Measurements from ENCODE around the gene CTAG1A. TPM values are rescaled to one million over a fixed set of nuclear protein-coding genes. Genes with fewer than 3 reads are reported as not detected.
"Not testable (repeated sequence)": the region's sequence is repeated elsewhere in the genome, so short reads cannot be mapped to it uniquely, and the experiment has no call there.

CTAG1A gene
- total RNA-seq, 1 donor from 2014 or later, result not detected

DNA sequence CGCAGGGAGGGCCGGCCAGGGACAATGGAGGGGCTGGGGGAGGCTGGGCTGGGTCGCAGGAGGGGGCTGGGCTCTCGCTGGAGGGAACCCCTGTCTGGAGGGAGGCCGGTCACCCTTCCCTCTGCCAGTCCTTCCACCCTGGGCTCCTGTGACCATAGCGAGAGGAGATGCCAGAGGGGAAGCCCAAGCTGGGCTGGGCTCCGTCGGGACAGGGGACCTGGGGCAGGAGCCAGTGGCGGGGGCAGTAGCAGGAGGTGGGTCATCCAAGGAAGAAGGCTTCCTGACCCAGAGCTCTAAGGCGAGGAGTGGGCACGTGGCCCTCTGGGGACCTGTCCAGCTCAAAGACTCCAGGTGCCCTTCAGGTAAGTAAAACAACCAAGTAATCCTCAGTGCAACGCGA lies 17.3 kb downstream of the CTAG1A start:
- H3K4me1 Mint-ChIP-seq (ENCODE audit: low read depth), result peaks cover 40% of the 10 kb centered on the region
- peaks cover 27% of the 10 kb centered on the region for H3K9me3 Mint-ChIP-seq (ENCODE audit: low read depth)
- peak; percentile 79 for DNase-seq (ENCODE audit: low spot score)

DNA sequence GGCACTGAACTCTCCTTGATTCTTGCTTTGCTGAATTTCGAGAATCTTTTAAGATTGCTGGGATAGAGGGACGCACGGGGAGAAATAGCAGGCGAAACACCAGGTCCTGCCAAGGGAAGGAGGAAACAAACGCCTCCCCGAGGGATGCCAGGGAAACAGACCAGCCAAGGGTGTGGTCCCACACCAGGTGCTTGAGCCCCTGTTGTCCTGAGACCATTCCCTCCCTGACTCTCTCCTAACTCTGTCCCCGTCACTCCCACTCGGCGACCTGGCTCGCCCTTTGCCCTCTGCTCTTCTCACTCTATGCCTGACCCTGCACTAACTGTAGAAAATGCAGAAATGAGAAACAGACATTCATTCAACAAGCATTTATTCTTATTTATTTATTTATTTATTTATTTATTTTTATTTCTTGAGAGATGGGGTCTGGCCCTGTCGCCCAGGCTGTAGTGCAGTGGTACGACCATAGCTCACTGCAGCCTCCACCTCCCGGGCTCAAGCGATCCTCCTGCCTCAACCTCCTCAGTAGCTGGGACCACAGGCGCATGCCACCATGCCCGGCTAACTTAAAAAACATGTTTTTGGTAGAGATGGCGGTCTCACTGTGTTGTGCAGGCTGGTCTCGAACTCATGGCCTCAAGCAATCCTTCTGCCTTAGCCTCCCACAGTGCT lies 18.0 kb downstream of the CTAG1A start:
- H3K4me3 Mint-ChIP-seq (ENCODE audit: unreplicated experiment), result no peak overlapping the region
- H3K27ac Mint-ChIP-seq (ENCODE audit: unreplicated experiment), result no peak overlapping the region
- H3K4me1 Mint-ChIP-seq (ENCODE audit: low read depth), result peaks cover 39% of the 10 kb centered on the region
- TF ChIP-seq, protein P1, sequence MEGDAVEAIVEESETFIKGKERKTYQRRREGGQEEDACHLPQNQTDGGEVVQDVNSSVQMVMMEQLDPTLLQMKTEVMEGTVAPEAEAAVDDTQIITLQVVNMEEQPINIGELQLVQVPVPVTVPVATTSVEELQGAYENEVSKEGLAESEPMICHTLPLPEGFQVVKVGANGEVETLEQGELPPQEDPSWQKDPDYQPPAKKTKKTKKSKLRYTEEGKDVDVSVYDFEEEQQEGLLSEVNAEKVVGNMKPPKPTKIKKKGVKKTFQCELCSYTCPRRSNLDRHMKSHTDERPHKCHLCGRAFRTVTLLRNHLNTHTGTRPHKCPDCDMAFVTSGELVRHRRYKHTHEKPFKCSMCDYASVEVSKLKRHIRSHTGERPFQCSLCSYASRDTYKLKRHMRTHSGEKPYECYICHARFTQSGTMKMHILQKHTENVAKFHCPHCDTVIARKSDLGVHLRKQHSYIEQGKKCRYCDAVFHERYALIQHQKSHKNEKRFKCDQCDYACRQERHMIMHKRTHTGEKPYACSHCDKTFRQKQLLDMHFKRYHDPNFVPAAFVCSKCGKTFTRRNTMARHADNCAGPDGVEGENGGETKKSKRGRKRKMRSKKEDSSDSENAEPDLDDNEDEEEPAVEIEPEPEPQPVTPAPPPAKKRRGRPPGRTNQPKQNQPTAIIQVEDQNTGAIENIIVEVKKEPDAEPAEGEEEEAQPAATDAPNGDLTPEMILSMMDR (IDR thresholded peaks at IDR 0.05), result no peak
- peaks cover 22% of the 10 kb centered on the region for H3K9me3 Mint-ChIP-seq (ENCODE audit: low read depth)
- H3K27me3 Mint-ChIP-seq (ENCODE audit: low read depth), result no peaks in the 10 kb centered on the region
- DNase-seq (ENCODE audit: low spot score), result peak; percentile 72
- H3K36me3 Mint-ChIP-seq (ENCODE audit: low read depth), result no peaks in the 10 kb centered on the region

More for the DNA sequence above, 17.3 kb downstream of the CTAG1A start:
- H3K36me3 Mint-ChIP-seq (ENCODE audit: low read depth), result no peaks in the 10 kb centered on the region
- no peak overlapping the region for H3K27ac Mint-ChIP-seq (ENCODE audit: unreplicated experiment)
- no peak overlapping the region for H3K4me3 Mint-ChIP-seq (ENCODE audit: unreplicated experiment)
- TF ChIP-seq, protein P1 (IDR thresholded peaks at IDR 0.05), result no peak
- H3K27me3 Mint-ChIP-seq (ENCODE audit: low read depth), result no peaks in the 10 kb centered on the region

GRCh38 chrX:154603438-154604430 lies 18.8 kb downstream of the CTAG1A start:
- Mint-ChIP-seq H3K27ac (ENCODE audit: unreplicated experiment) (peak overlapping the region; percentile 75), H3K36me3 (ENCODE audit: low read depth) (peaks cover 1% of the 10 kb centered on the region), H3K27me3 (ENCODE audit: low read depth) (no peaks in the 10 kb centered on the region), H3K9me3 (ENCODE audit: low read depth) (peaks cover 17% of the 10 kb centered on the region), H3K4me3 (ENCODE audit: unreplicated experiment) (no peak overlapping the region), H3K4me1 (ENCODE audit: low read depth) (peaks cover 39% of the 10 kb centered on the region)
- peak; percentile 71 for DNase-seq (ENCODE audit: low spot score)
- TF ChIP-seq, protein P1 (IDR thresholded peaks at IDR 0.05), result no peak

DNA sequence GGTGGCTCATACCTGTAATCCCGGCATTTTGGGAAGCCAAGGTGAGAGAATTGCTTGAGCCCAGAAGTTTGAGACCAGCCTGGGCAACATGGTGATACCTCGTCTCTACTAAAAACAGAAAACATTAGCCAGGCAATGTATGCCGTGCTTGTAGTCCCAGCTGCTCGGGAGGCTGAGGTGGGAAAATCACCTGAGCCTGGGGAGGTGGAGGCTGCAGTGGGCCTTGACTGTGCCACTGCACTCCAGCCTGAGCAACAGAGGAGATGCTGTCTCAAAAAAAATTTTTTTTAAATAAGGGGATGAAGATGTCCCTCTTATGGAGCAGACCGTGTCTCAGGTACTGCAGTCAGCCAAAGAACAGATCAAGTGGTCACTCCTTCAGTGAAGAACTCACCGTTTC lies 20.6 kb downstream of the CTAG1A start:
- no peaks in the 10 kb centered on the region for H3K27me3 Mint-ChIP-seq (ENCODE audit: low read depth)
- TF ChIP-seq, protein P1 (IDR thresholded peaks at IDR 0.05), result no peak
- H3K36me3 Mint-ChIP-seq (ENCODE audit: low read depth), result peaks cover 1% of the 10 kb centered on the region
- H3K4me3 Mint-ChIP-seq (ENCODE audit: unreplicated experiment), result no peak overlapping the region
- peaks cover 16% of the 10 kb centered on the region for H3K9me3 Mint-ChIP-seq (ENCODE audit: low read depth)
- peak; percentile 11 for DNase-seq (ENCODE audit: low spot score)
- no peak overlapping the region for H3K27ac Mint-ChIP-seq (ENCODE audit: unreplicated experiment)
- H3K4me1 Mint-ChIP-seq (ENCODE audit: low read depth), result peaks cover 29% of the 10 kb centered on the region

GRCh38 chrX:154607370-154607769 lies 22.4 kb downstream of the CTAG1A start:
- Mint-ChIP-seq H3K36me3 (ENCODE audit: low read depth) (peaks cover 1% of the 10 kb centered on the region), H3K4me3 (ENCODE audit: unreplicated experiment) (no peak overlapping the region), H3K27me3 (ENCODE audit: low read depth) (no peaks in the 10 kb centered on the region), H3K9me3 (ENCODE audit: low read depth) (peaks cover 13% of the 10 kb centered on the region), H3K4me1 (ENCODE audit: low read depth) (peaks cover 17% of the 10 kb centered on the region), H3K27ac (ENCODE audit: unreplicated experiment) (no peak overlapping the region)
- TF ChIP-seq, protein P1 (IDR thresholded peaks at IDR 0.05), result no peak
- DNase-seq (ENCODE audit: low spot score), result no peak

DNA sequence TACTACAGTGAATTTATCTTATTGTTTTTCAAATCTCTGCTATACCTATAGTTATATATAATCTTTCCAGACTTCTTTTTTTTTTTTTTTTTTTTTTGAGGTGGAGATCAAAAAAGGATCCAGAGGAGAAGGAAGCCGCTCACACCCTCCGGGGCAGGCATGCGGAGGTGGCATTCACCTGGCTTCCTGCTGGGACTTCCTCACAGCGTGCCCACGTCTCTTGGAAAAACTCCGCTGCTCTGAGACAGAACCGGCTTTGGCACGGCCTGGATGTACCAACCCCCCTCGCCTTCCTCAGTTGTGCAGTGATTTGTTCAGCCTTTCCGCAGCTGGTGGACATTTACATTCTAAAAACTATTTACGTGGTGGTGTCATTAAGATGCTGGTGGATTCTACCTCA lies 23.0 kb downstream of the CTAG1A start:
- not testable (repeated sequence) for H3K27me3 Mint-ChIP-seq (ENCODE audit: low read depth); H3K27ac Mint-ChIP-seq (ENCODE audit: unreplicated experiment); H3K36me3 Mint-ChIP-seq (ENCODE audit: low read depth); H3K4me3 Mint-ChIP-seq (ENCODE audit: unreplicated experiment)
- peaks cover 17% of the 10 kb centered on the region for H3K4me1 Mint-ChIP-seq (ENCODE audit: low read depth)
- peaks cover 13% of the 10 kb centered on the region for H3K9me3 Mint-ChIP-seq (ENCODE audit: low read depth)
- DNase-seq (ENCODE audit: low spot score), result peak; percentile 52

DNA sequence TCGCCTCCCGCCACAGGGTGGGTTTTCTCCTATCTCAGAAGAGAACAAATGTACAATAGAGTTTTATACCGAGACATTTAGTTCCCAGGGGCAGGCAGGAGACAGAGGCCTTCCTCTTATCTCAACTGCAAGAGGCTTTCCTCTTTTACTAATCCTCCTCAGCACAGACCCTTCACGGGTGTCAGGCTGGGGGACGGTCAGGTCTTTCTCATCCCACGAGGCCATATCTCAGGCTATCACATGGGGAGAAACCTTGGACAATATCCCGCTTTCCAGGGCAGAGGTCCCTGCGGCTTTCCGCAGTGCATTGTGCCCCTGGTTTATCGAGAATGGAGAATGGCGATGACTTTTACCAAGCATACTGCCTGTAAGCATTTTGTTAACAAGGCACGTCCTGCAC lies 23.9 kb downstream of the CTAG1A start:
- H3K36me3 Mint-ChIP-seq (ENCODE audit: low read depth), result not testable (repeated sequence)
- H3K9me3 Mint-ChIP-seq (ENCODE audit: low read depth), result peaks cover 13% of the 10 kb centered on the region

More for the DNA sequence above, 23.9 kb downstream of the CTAG1A start:
- DNase-seq (ENCODE audit: low spot score), result peak; percentile 17
- peaks cover 11% of the 10 kb centered on the region for H3K4me1 Mint-ChIP-seq (ENCODE audit: low read depth)
- not testable (repeated sequence) for H3K4me3 Mint-ChIP-seq (ENCODE audit: unreplicated experiment); H3K27me3 Mint-ChIP-seq (ENCODE audit: low read depth); H3K27ac Mint-ChIP-seq (ENCODE audit: unreplicated experiment)

Measured in chondrocyte (in vitro differentiated cells).